Peyer's patch (tissue), 4 donors: Measurements from ENCODE around the gene BANF1.

ENCODE experiments used
- POLR2A ChIP-seq, 2 donors: fragments of 450-650 bp; IDR thresholded peaks; one replicate each; pipeline ENCODE4 v1.5.1; 2017; ENCODE audit warnings: antibody characterized with exemption in 2 of 2, mild to moderate bottlenecking in 2 of 2, moderate library complexity in 2 of 2
- TF ChIP-seq, protein P1 (sequence below), 6 experiments: fragments of 450-650 bp in 4 of 6; fragments of 200-600 bp in 2 of 6; sonication (generic) in 1 of 6; IDR thresholded peaks; one replicate each; pipeline ENCODE4 v1.5.1; 2017 to 2019; ENCODE audit warnings: antibody characterized with exemption in 6 of 6, mild to moderate bottlenecking in 3 of 6, moderate library complexity in 1 of 6

DNA sequence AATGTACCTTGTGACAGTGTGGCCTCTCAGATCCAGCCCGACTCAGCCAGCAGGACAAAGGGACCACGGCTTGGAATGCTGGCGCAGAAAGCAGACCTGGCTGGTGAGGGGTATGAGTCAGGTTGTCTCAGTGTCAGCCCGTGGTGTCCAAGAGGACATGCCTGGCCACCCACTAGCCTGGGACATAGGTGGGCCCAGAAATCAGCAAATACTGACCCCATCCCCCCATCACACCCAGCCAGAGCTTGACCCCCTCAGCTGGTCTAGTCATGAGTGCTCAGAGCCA is 4.5 kb downstream of the BANF1 start:
- TF ChIP-seq, protein P1, sequence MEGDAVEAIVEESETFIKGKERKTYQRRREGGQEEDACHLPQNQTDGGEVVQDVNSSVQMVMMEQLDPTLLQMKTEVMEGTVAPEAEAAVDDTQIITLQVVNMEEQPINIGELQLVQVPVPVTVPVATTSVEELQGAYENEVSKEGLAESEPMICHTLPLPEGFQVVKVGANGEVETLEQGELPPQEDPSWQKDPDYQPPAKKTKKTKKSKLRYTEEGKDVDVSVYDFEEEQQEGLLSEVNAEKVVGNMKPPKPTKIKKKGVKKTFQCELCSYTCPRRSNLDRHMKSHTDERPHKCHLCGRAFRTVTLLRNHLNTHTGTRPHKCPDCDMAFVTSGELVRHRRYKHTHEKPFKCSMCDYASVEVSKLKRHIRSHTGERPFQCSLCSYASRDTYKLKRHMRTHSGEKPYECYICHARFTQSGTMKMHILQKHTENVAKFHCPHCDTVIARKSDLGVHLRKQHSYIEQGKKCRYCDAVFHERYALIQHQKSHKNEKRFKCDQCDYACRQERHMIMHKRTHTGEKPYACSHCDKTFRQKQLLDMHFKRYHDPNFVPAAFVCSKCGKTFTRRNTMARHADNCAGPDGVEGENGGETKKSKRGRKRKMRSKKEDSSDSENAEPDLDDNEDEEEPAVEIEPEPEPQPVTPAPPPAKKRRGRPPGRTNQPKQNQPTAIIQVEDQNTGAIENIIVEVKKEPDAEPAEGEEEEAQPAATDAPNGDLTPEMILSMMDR (IDR thresholded peaks at IDR 0.05), result no peak
- no peak for TF ChIP-seq POLR2A (IDR thresholded peaks at IDR 0.05)
